HEK293 (cell line): Measurements from ENCODE around the gene LBHD1.

Source experiments
- CTCF ChIA-PET: fragments of 350-600 bp; formaldehyde crosslinking; extraction: SDS; loops from one replicate; lab custom pipeline; 2021; ENCODE audit warnings: antibody characterized with exemption; lab: Yijun Ruan, JAX
- POLR2A ChIA-PET: fragments of 300-600 bp; formaldehyde crosslinking; extraction: SDS; loops from one replicate; lab custom pipeline; 2020; ENCODE audit warnings: antibody characterized with exemption, inconsistent platforms; lab: Yijun Ruan, JAX
- H3K27ac ChIP-seq: fragments of 200-500 bp; sonication (Bioruptor generic); 2 replicates; pipeline ENCODE4 v1.5.1; 2014; ENCODE audit warnings: low read depth, low read length, control low read depth, inconsistent platforms; ENCODE audit errors: extremely low read depth
- H3K36me3 ChIP-seq, 2 experiments: fragments of 200-500 bp in 1 of 2; sonication (Bioruptor generic) in 1 of 2; 1 replicate in 1 of 2; 2 replicates in 1 of 2; pipeline ENCODE4 v1.5.1; 2014 to 2017; ENCODE audit warnings: inconsistent platforms in 2 of 2, low read length in 2 of 2; ENCODE audit not compliant: control insufficient read depth in 2 of 2, insufficient read depth in 1 of 2
- H3K4me1 ChIP-seq: fragments of 200-500 bp; sonication (Bioruptor generic); 2 replicates; pipeline ENCODE4 v1.5.1; 2014; ENCODE audit warnings: mild to moderate bottlenecking, low read length, inconsistent platforms; ENCODE audit not compliant: control insufficient read depth, insufficient read depth
- H3K4me3 ChIP-seq: 2 replicates; pipeline ENCODE4 v1.5.1; 2011; ENCODE audit warnings: low read depth, mild to moderate bottlenecking, control low read depth, low read length, moderate library complexity
- H3K9me3 ChIP-seq: fragments of 200-500 bp; sonication (Bioruptor generic); 2 replicates; pipeline ENCODE4 v1.5.1; 2014; ENCODE audit warnings: low read depth, low read length, inconsistent platforms; ENCODE audit not compliant: control insufficient read depth, insufficient read depth
- EGR2 ChIP-seq: fragments of 450-650 bp; formaldehyde crosslinking; IDR thresholded peaks from 2 replicates; pipeline ENCODE4 v1.5.1; 2016; ENCODE audit warnings: low read depth, missing biosample characterization, missing genetic modification characterization
- GLI4 ChIP-seq: fragments of 450-650 bp; formaldehyde crosslinking; IDR thresholded peaks from 2 replicates; pipeline ENCODE4 v1.5.1; 2016; ENCODE audit warnings: missing biosample characterization, missing genetic modification characterization
- GLIS2 ChIP-seq: fragments of 450-650 bp; formaldehyde crosslinking; IDR thresholded peaks from 2 replicates; pipeline ENCODE4 v1.5.1; 2016; ENCODE audit warnings: missing biosample characterization, missing genetic modification characterization
- HOXC10 ChIP-seq: sonication (generic); formaldehyde crosslinking; IDR thresholded peaks from 2 replicates; pipeline ENCODE4 v1.8.1; 2023; ENCODE audit warnings: mild to moderate bottlenecking, missing genetic modification reagents
- INSM2 ChIP-seq: fragments of 450-650 bp; formaldehyde crosslinking; IDR thresholded peaks from 2 replicates; pipeline ENCODE4 v1.5.1; 2016; ENCODE audit warnings: missing biosample characterization, missing genetic modification characterization
- KLF16 ChIP-seq: fragments of 450-650 bp; formaldehyde crosslinking; IDR thresholded peaks from 2 replicates; pipeline ENCODE4 v1.5.1; 2017; ENCODE audit warnings: missing biosample characterization, missing genetic modification characterization
- KLF9 ChIP-seq: fragments of 450-650 bp; formaldehyde crosslinking; IDR thresholded peaks from 2 replicates; pipeline ENCODE4 v1.5.1; 2016; ENCODE audit warnings: missing biosample characterization, missing genetic modification characterization, low read depth
- SP7 ChIP-seq: fragments of 450-650 bp; formaldehyde crosslinking; IDR thresholded peaks from 2 replicates; pipeline ENCODE4 v1.5.1; 2016; ENCODE audit warnings: missing biosample characterization, missing genetic modification characterization
- ZBTB7A ChIP-seq: fragments of 450-650 bp; formaldehyde crosslinking; IDR thresholded peaks from 2 replicates; pipeline ENCODE4 v1.5.1; 2016; ENCODE audit warnings: low read depth, missing biosample characterization, missing genetic modification characterization
- ZBTB8A ChIP-seq: fragments of 450-650 bp; formaldehyde crosslinking; IDR thresholded peaks from 2 replicates; pipeline ENCODE4 v1.5.1; 2016; ENCODE audit warnings: missing biosample characterization, missing genetic modification characterization
- ZFP69B ChIP-seq: fragments of 450-650 bp; formaldehyde crosslinking; IDR thresholded peaks from 2 replicates; pipeline ENCODE4 v1.5.1; 2016; ENCODE audit warnings: missing biosample characterization, missing genetic modification characterization
- ZNF10 ChIP-seq: fragments of 450-650 bp; formaldehyde crosslinking; IDR thresholded peaks from 2 replicates; pipeline ENCODE4 v1.5.1; 2017; ENCODE audit warnings: missing biosample characterization, missing genetic modification characterization
- ZNF184 ChIP-seq: fragments of 450-650 bp; IDR thresholded peaks from 2 replicates; pipeline ENCODE4 v1.5.1; 2018; ENCODE audit warnings: missing biosample characterization, mild to moderate bottlenecking, missing genetic modification characterization
- ZNF211 ChIP-seq: fragments of 450-650 bp; formaldehyde crosslinking; IDR thresholded peaks from 2 replicates; pipeline ENCODE4 v1.5.1; 2016; ENCODE audit warnings: low read depth, missing biosample characterization, missing genetic modification characterization
- ZNF221 ChIP-seq: fragments of 450-650 bp; formaldehyde crosslinking; IDR thresholded peaks from 2 replicates; pipeline ENCODE4 v1.5.1; 2017; ENCODE audit warnings: missing biosample characterization, missing genetic modification characterization, borderline replicate concordance
- ZNF26 ChIP-seq: fragments of 450-650 bp; formaldehyde crosslinking; IDR thresholded peaks from 2 replicates; pipeline ENCODE4 v1.5.1; 2016; ENCODE audit warnings: missing biosample characterization, missing genetic modification characterization
- ZNF571 ChIP-seq: fragments of 450-650 bp; formaldehyde crosslinking; IDR thresholded peaks from 2 replicates; pipeline ENCODE4 v1.5.0; 2017; ENCODE audit warnings: missing biosample characterization, missing genetic modification characterization
- ZNF660 ChIP-seq: fragments of 450-650 bp; IDR thresholded peaks from 2 replicates; pipeline ENCODE4 v1.5.1; 2018; ENCODE audit warnings: missing biosample characterization, mild to moderate bottlenecking, missing genetic modification characterization
- ZNF747 ChIP-seq: fragments of 450-650 bp; formaldehyde crosslinking; IDR thresholded peaks from 2 replicates; pipeline ENCODE4 v1.5.1; 2016; ENCODE audit warnings: missing biosample characterization, missing genetic modification characterization
- ZNF785 ChIP-seq: fragments of 450-650 bp; formaldehyde crosslinking; IDR thresholded peaks from 2 replicates; pipeline ENCODE4 v1.5.1; 2016; ENCODE audit warnings: missing biosample characterization, missing genetic modification characterization
- TF ChIP-seq, protein P1 (sequence below): fragments of 450-650 bp; formaldehyde crosslinking; IDR thresholded peaks from 2 replicates; pipeline ENCODE4 v1.5.1; 2016; ENCODE audit warnings: missing biosample characterization, missing genetic modification characterization, borderline replicate concordance
- TF ChIP-seq, protein P2 (sequence below): fragments of 450-650 bp; formaldehyde crosslinking; IDR thresholded peaks from 2 replicates; pipeline ENCODE4 v1.5.1; 2016; ENCODE audit warnings: missing biosample characterization, missing genetic modification characterization

LBHD1 gene

GRCh38 chr11:62678770-62679696, 7.0 kb upstream of the LBHD1 start, which contains the start of gene UBXN1 (continued):
- peak; percentile 94 for TF ChIP-seq ZBTB8A (tag by site-specific recombination)
- TF ChIP-seq ZNF785 (tag by site-specific recombination) = no peak
- TF ChIP-seq INSM2 (tag by site-specific recombination) = 0 out of 2 replicates have a peak, but pooled peaks have one; percentile 29
- TF ChIP-seq GLI4 (tag by site-specific recombination) = no peak
- TF ChIP-seq GLIS2 (tag by site-specific recombination) = peak; percentile 53; the same call in 1 of the 2 replicates
- TF ChIP-seq ZNF747 (tag by site-specific recombination) = no peak
- TF ChIP-seq KLF9 (tag by site-specific recombination) = peak; percentile 24; the same call in 1 of the 2 replicates
- TF ChIP-seq, protein P1, sequence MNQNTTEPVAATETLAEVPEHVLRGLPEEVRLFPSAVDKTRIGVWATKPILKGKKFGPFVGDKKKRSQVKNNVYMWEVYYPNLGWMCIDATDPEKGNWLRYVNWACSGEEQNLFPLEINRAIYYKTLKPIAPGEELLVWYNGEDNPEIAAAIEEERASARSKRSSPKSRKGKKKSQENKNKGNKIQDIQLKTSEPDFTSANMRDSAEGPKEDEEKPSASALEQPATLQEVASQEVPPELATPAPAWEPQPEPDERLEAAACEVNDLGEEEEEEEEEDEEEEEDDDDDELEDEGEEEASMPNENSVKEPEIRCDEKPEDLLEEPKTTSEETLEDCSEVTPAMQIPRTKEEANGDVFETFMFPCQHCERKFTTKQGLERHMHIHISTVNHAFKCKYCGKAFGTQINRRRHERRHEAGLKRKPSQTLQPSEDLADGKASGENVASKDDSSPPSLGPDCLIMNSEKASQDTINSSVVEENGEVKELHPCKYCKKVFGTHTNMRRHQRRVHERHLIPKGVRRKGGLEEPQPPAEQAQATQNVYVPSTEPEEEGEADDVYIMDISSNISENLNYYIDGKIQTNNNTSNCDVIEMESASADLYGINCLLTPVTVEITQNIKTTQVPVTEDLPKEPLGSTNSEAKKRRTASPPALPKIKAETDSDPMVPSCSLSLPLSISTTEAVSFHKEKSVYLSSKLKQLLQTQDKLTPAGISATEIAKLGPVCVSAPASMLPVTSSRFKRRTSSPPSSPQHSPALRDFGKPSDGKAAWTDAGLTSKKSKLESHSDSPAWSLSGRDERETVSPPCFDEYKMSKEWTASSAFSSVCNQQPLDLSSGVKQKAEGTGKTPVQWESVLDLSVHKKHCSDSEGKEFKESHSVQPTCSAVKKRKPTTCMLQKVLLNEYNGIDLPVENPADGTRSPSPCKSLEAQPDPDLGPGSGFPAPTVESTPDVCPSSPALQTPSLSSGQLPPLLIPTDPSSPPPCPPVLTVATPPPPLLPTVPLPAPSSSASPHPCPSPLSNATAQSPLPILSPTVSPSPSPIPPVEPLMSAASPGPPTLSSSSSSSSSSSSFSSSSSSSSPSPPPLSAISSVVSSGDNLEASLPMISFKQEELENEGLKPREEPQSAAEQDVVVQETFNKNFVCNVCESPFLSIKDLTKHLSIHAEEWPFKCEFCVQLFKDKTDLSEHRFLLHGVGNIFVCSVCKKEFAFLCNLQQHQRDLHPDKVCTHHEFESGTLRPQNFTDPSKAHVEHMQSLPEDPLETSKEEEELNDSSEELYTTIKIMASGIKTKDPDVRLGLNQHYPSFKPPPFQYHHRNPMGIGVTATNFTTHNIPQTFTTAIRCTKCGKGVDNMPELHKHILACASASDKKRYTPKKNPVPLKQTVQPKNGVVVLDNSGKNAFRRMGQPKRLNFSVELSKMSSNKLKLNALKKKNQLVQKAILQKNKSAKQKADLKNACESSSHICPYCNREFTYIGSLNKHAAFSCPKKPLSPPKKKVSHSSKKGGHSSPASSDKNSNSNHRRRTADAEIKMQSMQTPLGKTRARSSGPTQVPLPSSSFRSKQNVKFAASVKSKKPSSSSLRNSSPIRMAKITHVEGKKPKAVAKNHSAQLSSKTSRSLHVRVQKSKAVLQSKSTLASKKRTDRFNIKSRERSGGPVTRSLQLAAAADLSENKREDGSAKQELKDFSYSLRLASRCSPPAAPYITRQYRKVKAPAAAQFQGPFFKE (tag by site-specific recombination) = no peak; the same call in 1 of the 2 replicates
- TF ChIP-seq SP7 (tag by site-specific recombination) = peak; percentile 71
- no peak for TF ChIP-seq ZNF221 (tag by site-specific recombination)
- TF ChIP-seq ZNF184 (tag by site-specific recombination) = no peak
- no peak for TF ChIP-seq ZBTB7A (tag by site-specific recombination)

DNA sequence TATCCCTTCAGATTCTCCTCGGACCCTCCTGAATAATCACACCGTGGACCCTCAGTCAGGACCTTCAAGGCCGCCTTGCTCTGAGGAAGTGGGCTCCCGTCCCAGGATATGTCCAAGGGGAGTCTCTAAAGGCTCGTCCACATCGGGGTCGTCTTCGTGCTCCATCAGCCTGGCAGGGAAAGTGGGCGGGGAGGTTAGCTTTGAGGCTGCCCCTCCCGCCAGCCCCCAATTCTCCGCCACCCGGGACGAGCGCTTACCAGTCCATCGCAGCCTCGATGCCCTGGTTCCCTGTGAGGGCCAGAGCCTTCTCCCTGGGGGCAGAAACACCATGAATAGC, 6.3 kb upstream of the LBHD1 start:
- peak overlapping the region; percentile 90 for H3K4me3 ChIP-seq
- peaks cover 8% of the 10 kb centered on the region for H3K4me1 ChIP-seq
- TF ChIP-seq ZNF571 (tag by site-specific recombination) = no peak
- no peak for TF ChIP-seq ZNF211
- TF ChIP-seq EGR2 (tag by site-specific recombination) = no peak
- TF ChIP-seq ZNF10 (tag by site-specific recombination) = no peak
- no peak for TF ChIP-seq ZFP69B
- no peak for TF ChIP-seq ZNF660 (tag by site-specific recombination)
- no peak for TF ChIP-seq KLF16 (tag by site-specific recombination)
- TF ChIP-seq, protein P2, sequence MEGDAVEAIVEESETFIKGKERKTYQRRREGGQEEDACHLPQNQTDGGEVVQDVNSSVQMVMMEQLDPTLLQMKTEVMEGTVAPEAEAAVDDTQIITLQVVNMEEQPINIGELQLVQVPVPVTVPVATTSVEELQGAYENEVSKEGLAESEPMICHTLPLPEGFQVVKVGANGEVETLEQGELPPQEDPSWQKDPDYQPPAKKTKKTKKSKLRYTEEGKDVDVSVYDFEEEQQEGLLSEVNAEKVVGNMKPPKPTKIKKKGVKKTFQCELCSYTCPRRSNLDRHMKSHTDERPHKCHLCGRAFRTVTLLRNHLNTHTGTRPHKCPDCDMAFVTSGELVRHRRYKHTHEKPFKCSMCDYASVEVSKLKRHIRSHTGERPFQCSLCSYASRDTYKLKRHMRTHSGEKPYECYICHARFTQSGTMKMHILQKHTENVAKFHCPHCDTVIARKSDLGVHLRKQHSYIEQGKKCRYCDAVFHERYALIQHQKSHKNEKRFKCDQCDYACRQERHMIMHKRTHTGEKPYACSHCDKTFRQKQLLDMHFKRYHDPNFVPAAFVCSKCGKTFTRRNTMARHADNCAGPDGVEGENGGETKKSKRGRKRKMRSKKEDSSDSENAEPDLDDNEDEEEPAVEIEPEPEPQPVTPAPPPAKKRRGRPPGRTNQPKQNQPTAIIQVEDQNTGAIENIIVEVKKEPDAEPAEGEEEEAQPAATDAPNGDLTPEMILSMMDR (tag by site-specific recombination) = no peak
- no peak for TF ChIP-seq HOXC10 (CRISPR knock-in tag)
- no peak for TF ChIP-seq ZNF26 (tag by site-specific recombination)
- TF ChIP-seq, all 188 proteins: peak for 0
- CTCF ChIA-PET = interaction anchor here (0.7 kb wide), 1 partner anchor 364 kb away, joined by 3 read pairs; no protein-coding TSS in a partner anchor
- Histone ChIP-seq H3K9me3 (no peaks in the 10 kb centered on the region), H3K36me3 (peaks cover 3 to 39% of the 10 kb centered on the region in 2 experiments; a peak in 2 of 3 replicates), H3K27ac (peak overlapping the region; percentile 62)
- POLR2A ChIA-PET = interaction anchor here (0.5 to 3.5 kb wide), 7 partner anchors 13 to 178 kb away, joined by 3 to 24 read pairs (median 4); partner anchors contain the start of genes BSCL2, C11orf98, CSKMT and INTS5
